ENCODE data around the gene MOCS2. TPM values are rescaled to one million over a fixed set of nuclear protein-coding genes. Genes with fewer than 3 reads are reported as not detected.

MOCS2 gene
- total RNA-seq, 2 donors from 2014 or later, result 27.8 to 31.6 TPM

- Histone ChIP-seq H3K4me1 (no peaks in the 10 kb centered on the region), H3K9me3 (no peaks in the 10 kb centered on the region), H3K9ac (ENCODE audit: low read depth in 2 of 2, low read length in 2 of 2) (no peak overlapping the region), H3K27ac (no peak overlapping the region), H3K4me3 (no peak overlapping the region), H3K36me3 (no peaks in the 10 kb centered on the region), H3K27me3 (no peaks in the 10 kb centered on the region)
- intact Hi-C loops (cut with DNase I), result no loop called here
- no peak for DNase-seq
- no peak for TF ChIP-seq CTCF (IDR thresholded peaks at IDR 0.05)
These were observed 50.3 kb downstream of the MOCS2 start for GRCh38 chr5:53059281-53059680.

- TF ChIP-seq CTCF (IDR thresholded peaks at IDR 0.05), result no peak
- Histone ChIP-seq H3K9ac (ENCODE audit: low read depth in 2 of 2, low read length in 2 of 2) (no peak overlapping the region), H3K4me1 (no peaks in the 10 kb centered on the region), H3K9me3 (no peaks in the 10 kb centered on the region), H3K4me3 (no peak overlapping the region), H3K27ac (no peak overlapping the region), H3K36me3 (no peaks in the 10 kb centered on the region), H3K27me3 (no peaks in the 10 kb centered on the region)
- intact Hi-C loops (cut with DNase I), result no loop called here
- DNase-seq, result no peak
These were observed 54.2 kb downstream of the MOCS2 start for GRCh38 chr5:53055365-53055764.

GRCh38 chr5:53053364-53053763 is 56.2 kb downstream of the MOCS2 start:
- no peaks in the 10 kb centered on the region for H3K36me3 ChIP-seq
- H3K4me3 ChIP-seq, result no peak overlapping the region
- no peak overlapping the region for H3K9ac ChIP-seq (ENCODE audit: low read depth in 2 of 2, low read length in 2 of 2)
- intact Hi-C loops (cut with DNase I), result no loop called here
- DNase-seq, result no peak
- H3K9me3 ChIP-seq, result no peaks in the 10 kb centered on the region
- no peaks in the 10 kb centered on the region for H3K4me1 ChIP-seq
- H3K27me3 ChIP-seq, result no peaks in the 10 kb centered on the region
- TF ChIP-seq CTCF (IDR thresholded peaks at IDR 0.05), result no peak
- H3K27ac ChIP-seq, result no peak overlapping the region

- Histone ChIP-seq H3K4me1 (no peaks in the 10 kb centered on the region), H3K9me3 (no peaks in the 10 kb centered on the region), H3K36me3 (no peaks in the 10 kb centered on the region), H3K9ac (ENCODE audit: low read depth in 2 of 2, low read length in 2 of 2) (no peak overlapping the region), H3K27me3 (no peaks in the 10 kb centered on the region), H3K4me3 (no peak overlapping the region), H3K27ac (no peak overlapping the region)
- no peak for DNase-seq
- TF ChIP-seq CTCF (IDR thresholded peaks at IDR 0.05), result no peak
- intact Hi-C loops (cut with DNase I), result no loop called here
These were observed 57.1 kb downstream of the MOCS2 start for GRCh38 chr5:53052499-53052898.

GRCh38 chr5:53048248-53048647 is 61.3 kb downstream of the MOCS2 start:
- Histone ChIP-seq H3K36me3 (no peaks in the 10 kb centered on the region), H3K9me3 (no peaks in the 10 kb centered on the region), H3K9ac (ENCODE audit: low read depth in 2 of 2, low read length in 2 of 2) (no peak overlapping the region), H3K27ac (no peak overlapping the region), H3K4me3 (no peak overlapping the region), H3K4me1 (no peaks in the 10 kb centered on the region), H3K27me3 (no peaks in the 10 kb centered on the region)
- intact Hi-C loops (cut with DNase I), result no loop called here
- no peak for TF ChIP-seq CTCF (IDR thresholded peaks at IDR 0.05)
- DNase-seq, result no peak

Other genes with a start within 250 kb of the MOCS2 start
- 10 to 100 TPM; 18.3 to 19.7 TPM for gene ITGA2, start 120.4 kb downstream of the MOCS2 start, total RNA-seq

Measured in colonic mucosa (tissue), 4 donors.